MCF 10A (cell line): Measurements from ENCODE around the gene NDC1. TPM values are rescaled to one million over a fixed set of nuclear protein-coding genes. Genes with fewer than 3 reads are reported as not detected.

Experiments
- BruUV-seq: library from RNA; stranded (reverse); fragments of 400-500 nt; replicated peaks from 2 replicates; lab custom pipeline; 2021; lab: Mats Ljungman, UMichigan
- CTCF ChIA-PET: fragments of 300-600 bp; sonication (Branson Sonifier 250); formaldehyde crosslinking; extraction: SDS; loops from one replicate; lab custom pipeline; 2021; ENCODE audit warnings: antibody characterized with exemption, inconsistent platforms; lab: Yijun Ruan, JAX
- POLR2A ChIA-PET: fragments of 300-600, 350-650 bp; sonication (Branson Sonifier 250); formaldehyde crosslinking; extraction: SDS; loops from one replicate; lab custom pipeline; 2020; ENCODE audit warnings: antibody characterized with exemption, inconsistent platforms; lab: Yijun Ruan, JAX
- DNase-seq: peaks from one replicate; pipeline ENCODE4 v3.0.0-alpha.2; 2018; ENCODE audit not compliant: unreplicated experiment
- H3K27ac Mint-ChIP-seq: one replicate; pipeline ENCODE4 v1.8.0; 2022; ENCODE audit warnings: mild to moderate bottlenecking, low read depth, mixed read lengths; ENCODE audit not compliant: unreplicated experiment
- H3K27me3 Mint-ChIP-seq: one replicate; pipeline ENCODE4 v1.8.0; 2022; ENCODE audit warnings: mixed read lengths; ENCODE audit not compliant: insufficient read depth, unreplicated experiment
- H3K36me3 Mint-ChIP-seq: one replicate; pipeline ENCODE4 v1.8.0; 2022; ENCODE audit warnings: mild to moderate bottlenecking, moderate library complexity, mixed read lengths; ENCODE audit not compliant: insufficient read depth, unreplicated experiment
- H3K4me1 Mint-ChIP-seq: one replicate; pipeline ENCODE4 v1.8.0; 2022; ENCODE audit warnings: mixed read lengths; ENCODE audit not compliant: insufficient read depth, unreplicated experiment
- H3K4me3 Mint-ChIP-seq: one replicate; pipeline ENCODE4 v1.8.0; 2022; ENCODE audit warnings: mild to moderate bottlenecking, moderate library complexity, mixed read lengths; ENCODE audit not compliant: unreplicated experiment
- H3K9me3 Mint-ChIP-seq: one replicate; pipeline ENCODE4 v1.8.0; 2022; ENCODE audit warnings: mixed read lengths; ENCODE audit not compliant: unreplicated experiment
- CTCF ChIP-seq: fragments of 200-600 bp; IDR thresholded peaks from one replicate; pipeline ENCODE4 v1.8.0; 2022; ENCODE audit warnings: antibody characterized with exemption, mild to moderate bottlenecking; ENCODE audit not compliant: unreplicated experiment
- intact Hi-C: fragments of 100-400 bp; cut with micrococcal nuclease; formaldehyde crosslinking; loops from 2 replicates; pipeline ENCODE4 v1.14.1; 2022
- total RNA-seq: library from RNA; stranded (reverse); gene quantifications from 2 replicates; pipeline ENCODE4 v1.2.3, GENCODE V29; 2022

Gene NDC1
- total RNA-seq, 1 experiment from 2014 or later, result 18.7 TPM

GRCh38 chr1:53725238-53725689 lies 112.8 kb downstream of the NDC1 start:
- no peak for DNase-seq
- H3K4me3 Mint-ChIP-seq, result no peak overlapping the region
- ChIA-PET CTCF (interaction anchor here (1.5 kb wide), 1 partner anchor 43 kb away, joined by 4 read pairs; no protein-coding TSS in a partner anchor), POLR2A (interaction anchor here (0.6 to 2.5 kb wide), 2 partner anchors 9 to 85 kb away, joined by 4 to 11 read pairs; no protein-coding TSS in a partner anchor)
- no peaks in the 10 kb centered on the region for H3K36me3 Mint-ChIP-seq
- no peaks in the 10 kb centered on the region for H3K27me3 Mint-ChIP-seq
- no TSS peak for BruUV-seq
- no peaks in the 10 kb centered on the region for H3K9me3 Mint-ChIP-seq
- no peak overlapping the region for H3K27ac Mint-ChIP-seq
- no peaks in the 10 kb centered on the region for H3K4me1 Mint-ChIP-seq
- no peak for TF ChIP-seq CTCF
- intact Hi-C loops, result no loop called here

GRCh38 chr1:53722025-53722424 lies 116.1 kb downstream of the NDC1 start:
- no peaks in the 10 kb centered on the region for H3K4me1 Mint-ChIP-seq
- TF ChIP-seq CTCF, result no peak
- H3K36me3 Mint-ChIP-seq, result no peaks in the 10 kb centered on the region
- BruUV-seq, result no TSS peak
- POLR2A ChIA-PET, result interaction anchor here (2.0 kb wide), 1 partner anchor 11 kb away, joined by 7 read pairs; no protein-coding TSS in a partner anchor
- no peaks in the 10 kb centered on the region for H3K9me3 Mint-ChIP-seq
- no peak overlapping the region for H3K4me3 Mint-ChIP-seq
- H3K27ac Mint-ChIP-seq, result no peak overlapping the region
- intact Hi-C loops, result no loop called here
- no peaks in the 10 kb centered on the region for H3K27me3 Mint-ChIP-seq
- DNase-seq, result peak; percentile 59
- CTCF ChIA-PET, result interaction anchor here (0.6 to 2.2 kb wide), 4 partner anchors 13 to 535 kb away, joined by 3 to 13 read pairs (median 3); no protein-coding TSS in a partner anchor

GRCh38 chr1:53721088-53721487 lies 117.0 kb downstream of the NDC1 start:
- no TSS peak for BruUV-seq
- POLR2A ChIA-PET, result interaction anchor here (0.7 to 2.0 kb wide), 2 partner anchors 10 to 12 kb away, joined by 3 to 7 read pairs; no protein-coding TSS in a partner anchor

GRCh38 chr1:53719469-53719868 lies 118.6 kb downstream of the NDC1 start:
- DNase-seq, result no peak

More at GRCh38 chr1:53721088-53721487, 117.0 kb downstream of the NDC1 start:
- no peak for TF ChIP-seq CTCF
- intact Hi-C loops, result no loop called here
- CTCF ChIA-PET, result interaction anchor here (0.5 to 2.2 kb wide), 4 partner anchors 13 to 55 kb away, joined by 3 to 13 read pairs (median 3); no protein-coding TSS in a partner anchor
- Mint-ChIP-seq H3K4me1 (no peaks in the 10 kb centered on the region), H3K36me3 (no peaks in the 10 kb centered on the region), H3K9me3 (no peaks in the 10 kb centered on the region), H3K4me3 (no peak overlapping the region), H3K27me3 (no peaks in the 10 kb centered on the region), H3K27ac (no peak overlapping the region)
- no peak for DNase-seq

More at GRCh38 chr1:53719469-53719868, 118.6 kb downstream of the NDC1 start:
- TF ChIP-seq CTCF, result no peak
- no TSS peak for BruUV-seq
- CTCF ChIA-PET, result interaction anchor here (0.6 kb wide), 1 partner anchor 235 kb away, joined by 3 read pairs; no protein-coding TSS in a partner anchor
- Mint-ChIP-seq H3K4me3 (no peak overlapping the region), H3K27me3 (no peaks in the 10 kb centered on the region), H3K9me3 (no peaks in the 10 kb centered on the region), H3K4me1 (no peaks in the 10 kb centered on the region), H3K27ac (no peak overlapping the region), H3K36me3 (no peaks in the 10 kb centered on the region)
- intact Hi-C loops, result no loop called here
- POLR2A ChIA-PET, result interaction anchor here (1.0 kb wide), 1 partner anchor 12 kb away, joined by 5 read pairs; no protein-coding TSS in a partner anchor
